Upper lobe of left lung (tissue), 6 donors: ENCODE results near the gene RTL9. TPM values are rescaled to one million over a fixed set of nuclear protein-coding genes. Genes with fewer than 3 reads are reported as not detected.

Source experiments
- ATAC-seq, 2 donors: fragments of 200-7000 bp; cut with Tn5 transposase; one replicate each; pipeline ENCODE4 v1.9.1; 2022; ENCODE audit warnings: mild to moderate bottlenecking in 2 of 2, moderate library complexity in 2 of 2; ENCODE audit not compliant: low FRiP score in 2 of 2
- DNase-seq, 2 donors: peaks; one replicate each; pipeline ENCODE4 v3.0.0-alpha.2; 2019 to 2020
- H3K27ac ChIP-seq, 4 donors: fragments of 200-600 bp; sonication (generic); one replicate each; pipeline ENCODE4 v1.5.1; 2016 to 2019
- H3K27me3 ChIP-seq, 4 donors: fragments of 200-600 bp; sonication (generic); one replicate each; pipeline ENCODE4 v1.5.1; 2017 to 2019
- H3K36me3 ChIP-seq, 4 donors: fragments of 200-600 bp; sonication (generic); one replicate each; pipeline ENCODE4 v1.5.1; 2016 to 2019
- H3K4me1 ChIP-seq, 4 donors: fragments of 200-600 bp; sonication (generic); one replicate each; pipeline ENCODE4 v1.5.1; 2018 to 2019
- H3K4me3 ChIP-seq, 4 donors: fragments of 200-600 bp; sonication (generic); one replicate each; pipeline ENCODE4 v1.5.1; 2017 to 2019; ENCODE audit warnings: mild to moderate bottlenecking in 2 of 4, moderate library complexity in 1 of 4
- H3K9me3 ChIP-seq, 4 donors: fragments of 200-600 bp; sonication (generic); one replicate each; pipeline ENCODE4 v1.5.1; 2018 to 2019
- CTCF ChIP-seq, 6 experiments: fragments of 450-650 bp in 4 of 6; fragments of 200-600 bp in 2 of 6; sonication (generic) in 2 of 6; IDR thresholded peaks; one replicate each; pipeline ENCODE4 v1.5.1; 2016 to 2019; ENCODE audit warnings: antibody characterized with exemption in 6 of 6
- EP300 ChIP-seq, 4 donors: sonication (generic); formaldehyde crosslinking; IDR thresholded peaks; one replicate each; pipeline ENCODE4 v1.5.1; 2017; ENCODE audit warnings: antibody characterized with exemption in 4 of 4, control low read depth in 2 of 4
- POLR2A ChIP-seq, 4 donors: fragments of 450-650 bp; IDR thresholded peaks; one replicate each; pipeline ENCODE4 v1.5.1; 2016 to 2017; ENCODE audit warnings: antibody characterized with exemption in 4 of 4, mild to moderate bottlenecking in 2 of 4
- POLR2AphosphoS5 ChIP-seq, 2 donors: sonication (generic); formaldehyde crosslinking; IDR thresholded peaks; one replicate each; pipeline ENCODE4 v1.5.1; 2017; ENCODE audit warnings: antibody characterized with exemption in 2 of 2
- WGBS, 2 donors: methylation state at CpG; one replicate each; pipeline ENCODE4 v1.1.5; 2017 to 2018; 5-methylcytosine and 5-hydroxymethylcytosine counted together
- total RNA-seq, 6 donors: library from RNA; depleted of rRNA in 4 of 6; stranded (reverse); fragments of >200 nt in 4 of 6; gene quantifications; one replicate each; pipeline versions ENCODE4 v1.1.0 to v1.2.1, GENCODE V29; 2016 to 2021
- donor health status: DM: no; HTN: no; CAD: no; lungs with moderate emphysema.
- donor health status: DM: no; HTN: yes; CAD: no; lungs with severe emphysema.

Gene RTL9
- total RNA-seq, 6 donors from 2014 or later = under 0.01 to 0.51 (median 0.18) TPM; not detected in 2

GRCh38 chrX:110318664-110318968 is 40.0 kb upstream of the RTL9 start:
- peak overlapping the region; percentile 74 to 89 (median 86) for H3K27ac ChIP-seq
- no peak for TF ChIP-seq POLR2AphosphoS5 (IDR thresholded peaks at IDR 0.05)
- no peak for TF ChIP-seq EP300 (IDR thresholded peaks at IDR 0.05)
- no peak for TF ChIP-seq POLR2A (IDR thresholded peaks at IDR 0.05)
- no peak for TF ChIP-seq CTCF (IDR thresholded peaks at IDR 0.05)
- no peaks in the 10 kb centered on the region for H3K36me3 ChIP-seq
- no peaks in the 10 kb centered on the region for H3K27me3 ChIP-seq
- H3K4me1 ChIP-seq = peaks cover 0 to 5% (median 0%) of the 10 kb centered on the region in 4 donors
- H3K4me3 ChIP-seq = peak overlapping the region in 3 of 4 donors; percentile 65 to 87 (median 69)
- DNase-seq (peak in 1 of 2 donors; percentile 31), ATAC-seq (peak; percentile 12 to 67)
- no peaks in the 10 kb centered on the region for H3K9me3 ChIP-seq
- WGBS, 2 donors = 4 to 41% methylated on average over 4 of the region's 4 CpGs

GRCh38 chrX:110320381-110320987 is 38.2 kb upstream of the RTL9 start:
- TF ChIP-seq POLR2A (IDR thresholded peaks at IDR 0.05) (no peak), POLR2AphosphoS5 (IDR thresholded peaks at IDR 0.05) (no peak), EP300 (IDR thresholded peaks at IDR 0.05) (no peak), CTCF (IDR thresholded peaks at IDR 0.05) (no peak)
- WGBS, 2 donors = 51 to 81% methylated on average over 3 of the region's 3 CpGs
- H3K27me3 ChIP-seq = no peaks in the 10 kb centered on the region
- H3K4me1 ChIP-seq = peaks cover 0 to 3% (median 0%) of the 10 kb centered on the region in 4 donors
- H3K9me3 ChIP-seq = no peaks in the 10 kb centered on the region
- H3K36me3 ChIP-seq = no peaks in the 10 kb centered on the region
- no peak overlapping the region for H3K4me3 ChIP-seq
- no peak overlapping the region for H3K27ac ChIP-seq
- DNase-seq = no peak
- no peak for ATAC-seq

GRCh38 chrX:110321081-110321480 is 37.6 kb upstream of the RTL9 start:
- Histone ChIP-seq H3K27ac (no peak overlapping the region), H3K27me3 (no peaks in the 10 kb centered on the region), H3K36me3 (no peaks in the 10 kb centered on the region), H3K9me3 (no peaks in the 10 kb centered on the region), H3K4me1 (no peaks in the 10 kb centered on the region), H3K4me3 (no peak overlapping the region)
- ATAC-seq (no peak), DNase-seq (no peak)
- no peak for TF ChIP-seq EP300 (IDR thresholded peaks at IDR 0.05)
- TF ChIP-seq POLR2AphosphoS5 (IDR thresholded peaks at IDR 0.05) = no peak
- TF ChIP-seq CTCF (IDR thresholded peaks at IDR 0.05) = no peak
- no peak for TF ChIP-seq POLR2A (IDR thresholded peaks at IDR 0.05)

GRCh38 chrX:110321670-110322069 is 37.0 kb upstream of the RTL9 start:
- Histone ChIP-seq H3K27me3 (no peaks in the 10 kb centered on the region), H3K4me3 (no peak overlapping the region), H3K27ac (no peak overlapping the region), H3K36me3 (no peaks in the 10 kb centered on the region), H3K9me3 (no peaks in the 10 kb centered on the region), H3K4me1 (no peaks in the 10 kb centered on the region)
- no peak for ATAC-seq
- no peak for DNase-seq
- 46 to 75% methylated on average over 3 of the region's 3 CpGs for WGBS, 2 donors
- TF ChIP-seq POLR2AphosphoS5 (IDR thresholded peaks at IDR 0.05) (no peak), CTCF (IDR thresholded peaks at IDR 0.05) (no peak), EP300 (IDR thresholded peaks at IDR 0.05) (no peak), POLR2A (IDR thresholded peaks at IDR 0.05) (no peak)

GRCh38 chrX:110322603-110323002 is 36.0 kb upstream of the RTL9 start:
- Histone ChIP-seq H3K4me1 (no peaks in the 10 kb centered on the region), H3K36me3 (no peaks in the 10 kb centered on the region), H3K27me3 (no peaks in the 10 kb centered on the region), H3K4me3 (no peak overlapping the region), H3K9me3 (no peaks in the 10 kb centered on the region), H3K27ac (no peak overlapping the region)
- 71 to 75% methylated on average over 4 of the region's 4 CpGs for WGBS, 2 donors
- TF ChIP-seq POLR2A (IDR thresholded peaks at IDR 0.05) = no peak
- no peak for TF ChIP-seq EP300 (IDR thresholded peaks at IDR 0.05)
- TF ChIP-seq POLR2AphosphoS5 (IDR thresholded peaks at IDR 0.05) = no peak
- TF ChIP-seq CTCF (IDR thresholded peaks at IDR 0.05) = no peak
- no peak for ATAC-seq
- no peak for DNase-seq
